D721Med (cell line): ENCODE measurements around the gene SPATS2.

Experiments used
- DNase-seq: peaks from one replicate; pipeline ENCODE4 v3.0.0; 2011; ENCODE audit warnings: low spot score; ENCODE audit not compliant: insufficient read length
- FAIRE-seq: peaks from 2 replicates; lab custom pipeline; 2011; peaks lifted over from hg19 to GRCh38; lab: Jason Lieb, UNC
- CTCF ChIP-seq: IDR thresholded peaks from 2 replicates; pipeline ENCODE4 v1.5.1; 2012; ENCODE audit warnings: mild to moderate bottlenecking, control low read depth; ENCODE audit not compliant: insufficient read depth; ENCODE audit errors: missing control alignments

The SPATS2 gene

GRCh38 chr12:49536526-49537071, 169.3 kb downstream of the SPATS2 start:
- FAIRE-seq (no peak), DNase-seq (no peak)
- TF ChIP-seq CTCF, result no peak

GRCh38 chr12:49537231-49537751, 170.0 kb downstream of the SPATS2 start:
- TF ChIP-seq CTCF, result no peak
- DNase-seq (no peak), FAIRE-seq (no peak)

- FAIRE-seq (no peak), DNase-seq (no peak)
- no peak for TF ChIP-seq CTCF
Observed at GRCh38 chr12:49537752-49538509, 170.7 kb downstream of the SPATS2 start.

GRCh38 chr12:49538510-49539403, 171.5 kb downstream of the SPATS2 start, which contains the start of gene KCNH3:
TSS of gene KCNH3 (plus strand) at chr12:49539030. CDS start at chr12:49539417, 387 bp downstream.
- peak; percentile 98 for DNase-seq
- no peak for TF ChIP-seq CTCF
- FAIRE-seq, result no peak

GRCh38 chr12:49539406-49540228, 172.4 kb downstream of the SPATS2 start:
- DNase-seq (no peak), FAIRE-seq (no peak)
- TF ChIP-seq CTCF, result no peak
